Activated T-cell treated with anti-CD3 and anti-CD28 coated beads for 48 hours (primary cell): ENCODE measurements around the gene FNBP1.

ENCODE experiments used
- DNase-seq: peaks from one replicate; pipeline ENCODE4 v3.0.0-alpha.2; 2020; ENCODE audit warnings: low read depth

Gene FNBP1

DNA sequence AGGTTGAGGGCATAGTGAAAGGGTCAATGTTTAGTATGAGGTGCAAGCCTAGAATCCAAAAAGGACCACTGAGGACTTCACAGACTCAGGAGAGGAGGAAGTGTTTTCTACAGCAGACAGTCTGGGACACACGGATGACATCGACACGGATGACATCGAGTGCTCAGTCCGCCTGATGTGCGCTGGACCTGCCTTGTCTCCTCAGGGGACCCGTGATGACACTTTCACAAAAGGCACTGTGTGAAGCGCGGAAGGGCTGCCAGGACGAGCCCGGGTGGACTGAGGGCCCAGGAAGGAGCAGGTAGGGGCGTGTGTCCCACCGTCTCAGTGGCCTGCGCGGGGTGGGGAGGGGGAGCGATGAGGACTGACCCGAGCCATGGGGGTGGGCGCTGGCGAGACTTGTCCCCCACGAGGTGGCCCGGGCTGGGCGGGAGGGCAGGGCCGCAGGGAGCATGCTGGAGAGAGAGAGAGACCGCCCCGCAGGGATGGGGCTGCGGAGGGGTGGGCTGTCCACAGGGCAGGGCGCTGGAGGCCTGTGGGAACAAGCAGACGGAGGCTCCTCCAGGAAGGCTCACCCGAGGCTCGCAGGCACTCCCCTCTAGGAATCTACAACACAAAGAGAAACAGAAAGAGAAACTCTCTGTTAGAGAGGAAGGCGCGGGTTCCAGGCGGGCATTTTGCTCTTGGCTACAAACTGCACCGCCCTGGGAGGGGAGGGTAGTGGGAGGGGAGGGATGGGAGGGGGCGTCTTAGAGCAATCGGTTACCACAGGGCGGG lies 152.9 kb downstream of the FNBP1 start:
- DNase-seq, result peak; percentile 71

DNA sequence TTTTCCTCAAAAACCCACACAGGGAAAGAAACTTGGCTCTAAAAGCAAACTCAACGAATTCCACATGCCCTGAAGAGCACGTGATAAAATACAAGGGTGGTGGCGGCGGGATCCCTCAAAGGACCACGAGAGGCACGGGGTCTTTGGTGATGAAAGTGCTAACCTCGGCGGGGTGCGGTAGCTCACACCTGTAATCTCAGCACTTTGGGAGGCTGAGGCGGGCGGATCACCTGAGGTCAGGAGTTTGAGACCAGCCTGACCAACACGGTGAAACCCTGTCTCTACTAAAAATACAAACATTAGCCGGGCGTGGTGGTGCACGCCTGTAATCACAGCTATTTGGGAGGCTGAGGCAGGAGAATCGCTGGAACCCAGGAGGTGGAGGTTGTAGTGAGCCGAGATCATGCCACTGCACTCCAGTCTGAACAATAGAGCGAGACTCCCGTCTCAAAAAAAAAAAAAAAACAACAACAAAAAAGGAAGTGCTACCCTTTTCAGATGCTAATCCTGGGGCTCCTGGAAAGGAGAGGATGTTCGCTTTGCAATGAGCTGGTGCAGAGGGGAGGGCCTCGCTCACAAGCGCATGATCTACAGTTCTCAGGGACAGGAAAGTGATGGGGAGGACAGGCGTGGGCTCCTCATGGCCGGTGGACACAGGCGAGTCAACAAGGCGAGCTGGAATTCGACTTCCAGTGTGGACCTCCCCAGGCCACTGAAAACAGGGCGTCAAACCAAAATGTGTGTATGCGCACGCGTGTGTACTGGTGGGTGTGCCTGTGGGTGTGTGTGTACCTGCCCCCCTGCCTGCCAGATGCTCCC lies 153.7 kb downstream of the FNBP1 start:
- DNase-seq, result no peak

DNA sequence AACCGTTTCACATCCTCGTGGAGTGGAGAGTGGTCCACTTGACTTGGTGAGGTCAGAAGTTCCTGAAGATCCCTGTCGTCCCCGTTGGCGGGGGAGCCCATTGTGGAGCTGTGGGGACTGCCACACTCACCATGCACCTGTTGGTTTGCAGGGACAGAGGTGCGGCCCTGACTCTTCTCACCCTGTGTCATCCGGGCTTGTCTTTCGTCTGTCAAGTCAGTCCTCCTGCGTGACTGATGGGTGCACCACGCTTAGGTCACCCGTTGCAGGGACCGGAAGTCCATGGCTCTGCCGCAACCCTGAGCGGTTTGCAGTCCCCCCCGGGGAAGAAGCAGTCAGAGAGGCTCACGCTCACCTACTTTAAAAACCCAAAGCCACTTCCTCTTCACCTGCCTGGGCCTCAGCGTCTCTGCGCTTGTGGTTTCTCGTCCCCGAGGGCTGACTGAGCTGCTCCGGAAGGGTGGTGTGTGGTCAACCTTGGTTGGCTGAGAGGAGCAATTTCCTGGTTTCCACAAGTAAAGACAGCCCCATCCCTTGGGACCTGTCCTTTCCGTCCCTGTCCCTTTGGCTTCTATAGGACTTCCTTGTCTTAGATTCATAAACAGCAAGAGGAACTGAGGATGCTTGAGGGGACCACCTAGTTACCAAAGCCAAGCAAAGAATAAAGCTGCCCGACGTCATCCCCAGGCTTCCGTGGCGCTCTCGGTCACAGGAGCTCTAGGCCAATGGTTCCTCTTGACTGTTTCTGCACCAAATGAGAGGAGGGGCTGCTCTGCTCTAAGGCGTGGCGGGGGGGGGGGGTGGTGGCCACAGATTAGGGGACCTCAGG lies 154.5 kb downstream of the FNBP1 start:
- DNase-seq, result peak; percentile 90

DNA sequence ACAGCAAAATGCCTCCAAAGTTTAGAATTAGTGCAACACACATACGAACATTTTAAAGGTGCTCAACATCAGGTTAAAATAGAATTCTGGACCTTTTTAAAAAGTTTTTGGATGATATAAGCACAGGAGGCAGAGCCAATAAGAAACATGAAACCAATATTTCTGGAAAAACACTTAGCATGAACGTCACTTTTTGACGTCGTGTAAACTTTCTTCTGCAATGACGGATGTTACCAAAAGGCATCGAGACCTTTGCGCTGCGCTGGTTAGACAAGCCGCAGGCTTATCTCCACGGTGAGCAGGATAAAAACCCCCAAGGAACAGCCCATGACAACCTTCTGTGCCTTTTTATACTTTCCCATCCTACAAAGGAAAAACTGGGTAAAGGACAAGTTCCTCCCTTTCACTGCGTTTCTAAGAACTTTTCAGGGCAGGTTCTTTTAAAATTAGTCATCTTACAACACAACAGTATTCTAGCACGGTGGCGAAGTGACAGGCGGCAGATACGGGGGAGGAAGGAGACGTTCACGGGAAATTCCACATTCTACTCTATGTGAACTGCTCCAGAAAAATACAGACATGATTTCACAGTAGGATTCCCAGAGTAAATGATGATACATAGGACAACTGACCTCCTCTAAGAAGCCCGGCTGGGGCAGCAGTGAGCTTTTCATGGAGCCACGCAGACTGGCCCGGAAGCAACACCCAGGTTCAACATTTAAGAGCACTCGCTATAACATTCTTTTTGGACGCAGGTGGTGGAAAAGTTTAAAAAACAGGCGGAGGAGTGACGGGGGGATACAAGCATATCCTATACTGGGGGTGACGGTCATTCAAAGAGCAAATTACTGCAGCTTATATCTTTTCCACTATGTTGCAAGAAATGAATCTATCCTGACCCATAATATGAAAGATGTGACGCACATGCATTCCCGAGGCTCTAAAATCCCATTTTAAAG lies 155.4 kb downstream of the FNBP1 start:
- no peak for DNase-seq

DNA sequence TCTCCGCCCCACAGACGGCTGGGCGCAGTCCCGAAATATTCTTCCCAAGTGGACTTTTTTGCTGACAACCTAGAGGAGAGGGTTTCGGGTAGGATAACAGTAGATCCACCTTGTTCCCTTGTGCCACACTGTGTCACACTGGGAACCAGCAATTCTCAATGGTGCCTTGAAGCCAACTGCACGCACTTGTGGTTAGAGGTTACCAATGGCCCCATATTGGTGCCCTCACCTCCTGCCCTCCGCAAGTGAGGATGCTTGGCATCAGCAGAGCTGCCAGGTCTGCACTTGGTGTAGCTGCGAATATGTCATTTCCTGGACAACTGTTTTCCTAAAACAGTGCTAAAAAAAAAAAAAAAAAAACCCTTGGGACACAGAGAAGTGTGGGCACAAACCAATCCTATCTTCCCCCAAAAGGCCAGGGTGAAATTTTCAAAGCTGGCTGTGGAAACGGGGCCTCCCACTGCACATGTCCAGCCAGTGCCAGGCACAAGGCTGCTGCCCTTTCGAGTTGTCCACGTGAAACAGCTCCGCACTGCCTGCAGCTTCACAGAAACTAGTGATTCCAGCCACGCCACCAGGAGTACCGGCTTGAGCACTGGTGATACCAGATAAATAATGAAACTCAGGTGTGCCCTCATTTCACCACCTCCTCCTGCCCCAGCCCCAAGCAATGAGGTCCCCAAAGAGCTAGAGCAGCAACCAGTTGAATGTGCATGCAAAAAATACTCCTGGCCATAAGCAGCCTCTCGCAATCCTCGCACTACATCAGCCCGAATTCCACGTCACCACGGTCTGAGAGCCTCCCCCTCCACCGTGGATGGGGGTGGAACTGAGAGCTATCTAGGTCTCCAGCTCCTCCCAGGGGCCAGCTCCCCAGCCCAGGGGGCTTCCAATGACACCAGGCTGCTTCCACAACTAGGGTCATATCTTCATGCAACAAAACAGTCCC lies 156.5 kb downstream of the FNBP1 start:
- DNase-seq, result peak; percentile 57

DNA sequence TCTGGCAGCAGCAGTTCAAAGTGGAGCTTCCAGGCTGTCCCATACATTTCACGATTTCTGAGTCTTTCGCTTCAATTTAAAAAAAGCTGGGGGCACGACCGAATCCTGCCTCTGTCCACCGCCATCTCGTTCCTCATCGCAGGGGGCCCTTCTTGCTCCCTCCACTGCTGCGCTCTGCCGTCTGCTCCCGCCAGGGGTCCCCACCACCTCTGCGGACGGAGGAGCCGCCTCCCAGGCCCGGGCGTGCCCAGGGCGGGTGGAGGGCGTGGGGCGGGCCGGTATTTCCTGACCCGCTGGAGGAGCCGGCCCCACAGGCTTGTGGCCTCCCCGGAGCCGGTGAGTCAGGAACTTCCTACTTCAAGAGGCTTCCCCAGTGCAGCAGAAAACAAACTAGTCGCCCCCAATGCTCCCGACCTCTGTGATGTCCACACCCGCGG lies 157.3 kb downstream of the FNBP1 start:
- DNase-seq, result peak; percentile 94

DNA sequence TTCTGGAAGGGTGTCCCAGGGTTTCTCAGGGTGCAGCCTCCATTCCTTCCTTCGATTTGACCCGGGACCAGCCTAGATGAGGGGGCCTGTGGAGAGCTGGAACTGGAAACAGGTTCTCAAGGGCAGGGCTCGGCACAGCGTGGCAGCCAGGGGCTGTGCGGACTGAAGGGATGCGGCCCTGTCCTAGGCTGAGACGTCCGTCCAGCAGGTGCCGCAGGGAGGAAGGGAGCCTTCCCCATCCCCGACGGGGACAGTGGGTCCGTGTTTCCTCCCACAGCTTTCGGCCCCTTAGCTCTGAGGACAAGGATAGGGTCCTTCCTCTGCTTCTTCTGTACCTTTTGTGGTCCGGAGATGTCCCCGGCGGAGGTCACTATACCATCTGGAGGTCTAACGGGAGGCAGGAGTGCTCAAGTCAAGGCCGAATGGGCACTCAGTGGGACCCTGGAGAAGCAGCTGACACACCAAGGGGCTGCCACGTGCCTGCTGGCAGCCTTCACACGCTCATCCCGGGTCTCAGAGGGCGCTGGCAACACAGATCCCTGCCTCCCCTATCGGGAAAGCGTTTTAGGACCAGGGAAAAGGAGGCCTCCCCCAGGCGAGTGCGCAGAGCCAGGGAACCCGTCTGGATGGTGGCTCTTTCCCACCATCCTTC lies 157.8 kb downstream of the FNBP1 start:
- DNase-seq, result peak; percentile 41

DNA sequence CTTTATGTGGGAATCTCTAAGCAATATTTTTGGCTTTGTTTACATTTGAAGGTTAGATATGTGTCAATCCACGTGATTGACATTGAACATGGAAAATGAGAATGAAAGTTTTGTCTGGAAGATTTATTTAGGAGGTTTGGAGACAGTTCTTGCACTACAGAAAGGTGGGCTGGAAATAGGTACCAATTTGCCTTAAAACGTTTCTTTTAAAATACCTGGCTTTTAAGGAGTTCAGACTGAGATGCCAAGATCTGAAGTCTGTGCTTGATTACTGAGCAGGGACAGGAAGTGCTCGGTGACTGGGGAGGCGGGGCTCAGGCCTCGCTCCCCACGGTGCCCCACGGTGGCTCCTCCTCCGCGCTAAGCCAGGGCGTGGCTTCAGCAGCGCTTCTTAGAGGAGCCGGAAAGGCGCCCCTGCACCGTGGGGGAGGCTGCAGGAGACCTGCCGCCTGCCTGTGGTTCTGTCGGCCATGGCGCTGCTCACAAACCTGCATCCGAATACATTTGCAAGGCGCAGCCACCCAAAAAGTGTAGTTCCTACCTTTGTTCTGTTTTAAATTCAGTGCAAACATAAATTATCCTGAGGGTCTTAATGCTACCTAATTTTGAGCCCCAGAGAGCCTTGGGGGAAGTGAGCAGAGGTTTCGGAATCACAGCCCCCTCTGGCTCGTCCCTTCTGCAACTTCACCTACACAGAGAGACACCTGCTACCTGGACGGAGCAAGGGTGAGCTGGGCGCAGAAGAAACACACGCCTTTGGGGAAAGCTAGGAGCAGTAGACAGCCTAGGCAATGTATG lies 158.6 kb downstream of the FNBP1 start:
- peak; percentile 96 for DNase-seq

DNA sequence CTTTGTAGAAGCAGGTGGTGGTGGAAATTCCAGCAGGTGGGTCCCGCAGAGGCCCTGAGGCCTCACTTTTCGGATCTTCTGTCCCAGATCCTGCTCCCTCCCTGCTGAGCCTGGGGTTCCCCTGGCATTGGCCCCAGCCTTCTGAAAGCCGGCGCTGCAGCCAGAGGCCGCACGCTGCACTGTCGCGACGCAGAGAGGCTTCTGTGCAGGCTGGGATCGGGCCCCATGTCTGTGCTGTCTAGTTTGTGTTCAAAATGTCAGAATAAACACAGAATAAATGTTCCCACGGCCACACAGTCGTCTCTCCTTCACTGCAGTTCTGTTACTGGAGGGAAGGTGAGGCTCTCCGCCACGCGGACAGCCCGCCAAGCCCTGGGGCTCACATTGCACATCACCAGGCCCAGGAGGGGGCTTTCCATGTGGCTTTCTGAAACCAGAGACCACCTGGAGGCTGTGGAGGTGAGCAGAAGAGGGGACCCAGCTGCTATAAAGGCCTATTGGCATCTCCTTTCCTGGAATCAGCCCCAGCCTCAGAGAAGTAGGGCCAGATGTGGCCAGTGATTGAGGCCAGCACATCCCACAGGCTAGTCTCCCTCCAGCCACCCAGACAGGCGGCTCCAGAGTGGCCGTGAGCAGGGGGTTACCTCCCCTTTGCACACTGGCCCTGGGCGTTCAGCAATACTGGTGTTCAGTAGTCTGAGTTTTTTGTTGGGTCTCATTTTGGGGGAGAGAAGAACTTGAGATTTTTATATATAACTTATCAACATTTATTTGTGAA lies 161.3 kb downstream of the FNBP1 start:
- no peak for DNase-seq

DNA sequence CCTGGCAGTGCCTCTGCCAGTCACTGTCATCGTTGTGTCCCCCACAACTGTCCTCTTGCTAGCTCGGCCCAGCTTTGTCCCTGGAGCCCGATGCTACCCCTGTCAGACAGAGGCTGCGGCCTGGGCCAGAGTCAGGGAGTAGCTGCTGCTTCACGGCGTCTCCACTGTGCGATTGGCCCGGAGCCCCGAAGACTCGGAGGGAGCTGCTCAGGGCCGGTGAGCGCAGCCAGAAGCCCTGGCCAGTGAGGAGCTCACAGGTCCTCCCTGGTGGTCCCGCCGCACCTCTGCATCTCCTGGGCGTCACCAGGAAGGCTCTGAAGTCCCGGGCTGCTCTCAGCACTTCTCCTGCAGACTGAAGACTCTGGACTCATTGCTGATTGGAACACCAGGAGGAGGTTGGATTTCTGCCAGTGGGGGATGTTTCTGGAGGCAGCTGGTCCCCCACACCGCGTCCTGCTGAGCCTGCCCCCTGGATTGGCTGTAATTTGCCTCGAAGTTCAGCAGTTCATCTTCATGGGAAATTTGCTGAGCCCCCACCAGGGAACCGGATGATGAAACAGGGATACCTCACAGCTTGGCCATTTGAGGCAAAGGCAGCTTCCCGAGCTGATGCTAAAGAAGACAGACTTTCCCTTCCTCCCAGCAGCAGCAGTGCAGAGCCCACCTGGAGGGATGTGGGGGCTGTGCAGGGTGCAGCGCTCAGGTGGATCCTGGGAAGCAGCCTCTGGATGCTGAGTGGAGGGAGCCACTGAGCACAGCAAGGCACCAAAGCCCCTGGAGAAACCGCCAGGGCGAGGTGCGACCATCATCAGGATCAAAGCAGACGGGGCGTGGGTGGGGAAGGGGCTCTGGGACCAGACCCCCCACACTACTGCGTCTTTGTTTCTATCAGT lies 162.1 kb downstream of the FNBP1 start:
- DNase-seq, result no peak

DNA sequence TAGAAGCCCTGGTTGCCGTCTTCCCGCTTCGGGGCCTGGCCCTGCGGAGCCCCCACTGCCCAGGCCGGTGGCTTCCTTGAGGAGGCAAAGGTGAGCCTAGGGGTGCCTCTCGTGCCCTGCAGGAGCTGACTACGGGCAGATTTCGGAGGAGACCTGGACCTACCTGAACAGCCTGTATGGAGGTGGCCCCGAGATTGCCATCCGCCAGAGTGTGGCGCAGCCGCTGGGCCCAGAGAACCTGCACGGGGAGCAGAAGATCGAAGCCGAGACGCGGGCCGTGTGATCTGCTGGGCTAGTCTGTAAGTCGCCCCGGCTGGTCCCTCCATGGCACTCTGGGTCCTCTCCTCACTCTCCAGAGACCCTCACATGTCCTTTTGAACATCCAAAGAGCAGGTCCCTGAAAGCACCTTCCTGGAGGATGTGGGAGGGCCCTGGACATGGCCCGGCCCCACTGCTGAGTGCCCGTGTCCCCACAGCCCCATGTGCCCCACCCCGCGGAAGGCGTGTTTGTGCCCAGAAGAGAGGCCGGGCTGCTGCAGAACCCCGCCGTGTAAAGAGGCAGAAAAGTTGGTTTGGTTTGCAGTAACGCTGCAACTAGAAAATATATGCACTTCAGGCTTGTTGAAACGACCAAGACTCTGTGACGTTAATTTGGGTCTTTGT lies 162.9 kb downstream of the FNBP1 start:
- no peak for DNase-seq

DNA sequence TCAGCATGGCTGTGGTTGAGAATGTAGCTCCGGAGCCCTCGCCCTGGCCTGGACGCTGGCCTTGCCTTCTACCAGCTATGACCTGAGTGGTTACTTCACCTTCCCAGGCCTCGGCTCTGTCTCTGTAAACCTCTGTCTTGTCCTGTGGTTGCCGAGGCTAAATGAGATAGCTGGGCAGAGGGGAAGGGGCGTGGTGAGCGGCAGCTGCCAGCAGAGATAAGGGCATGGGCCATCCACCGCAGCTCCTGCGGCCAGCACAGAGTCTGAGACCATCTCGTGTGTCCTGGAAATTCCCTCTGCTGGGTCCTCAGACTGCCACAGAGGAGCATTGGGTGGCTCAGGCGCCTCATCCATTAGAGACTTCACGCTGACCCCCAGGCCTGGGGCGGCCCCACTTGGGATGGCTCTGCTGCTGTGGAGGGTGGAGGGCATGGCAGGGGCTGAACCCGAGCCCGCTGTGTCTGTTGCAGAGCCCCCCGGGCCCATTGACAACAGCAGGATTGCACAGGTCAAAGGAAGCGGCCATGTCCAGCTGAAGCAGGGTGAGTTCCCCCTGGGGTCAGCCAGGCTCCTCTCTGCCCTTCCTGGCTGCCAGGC lies 163.8 kb downstream of the FNBP1 start:
- no peak for DNase-seq

DNA sequence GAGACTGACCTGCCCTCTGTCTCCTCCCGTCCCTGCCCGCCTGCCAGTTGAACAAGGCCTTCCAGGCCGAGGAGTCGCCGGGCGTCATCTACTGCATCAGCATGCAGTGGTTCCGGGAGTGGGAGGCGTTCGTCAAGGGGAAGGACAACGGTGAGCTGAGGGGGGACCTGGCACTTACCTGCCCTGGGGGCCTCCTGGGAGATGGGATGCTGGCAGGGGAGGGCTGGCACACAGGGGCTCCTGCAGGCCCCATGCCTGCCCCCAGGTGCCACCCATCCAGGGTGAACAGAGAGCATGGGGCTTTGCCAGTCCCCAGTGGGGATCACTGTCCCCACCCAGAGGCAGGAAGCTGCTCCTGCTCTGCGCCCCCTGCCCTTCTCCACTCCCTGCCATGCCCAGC lies 164.7 kb downstream of the FNBP1 start:
- DNase-seq, result no peak

DNA sequence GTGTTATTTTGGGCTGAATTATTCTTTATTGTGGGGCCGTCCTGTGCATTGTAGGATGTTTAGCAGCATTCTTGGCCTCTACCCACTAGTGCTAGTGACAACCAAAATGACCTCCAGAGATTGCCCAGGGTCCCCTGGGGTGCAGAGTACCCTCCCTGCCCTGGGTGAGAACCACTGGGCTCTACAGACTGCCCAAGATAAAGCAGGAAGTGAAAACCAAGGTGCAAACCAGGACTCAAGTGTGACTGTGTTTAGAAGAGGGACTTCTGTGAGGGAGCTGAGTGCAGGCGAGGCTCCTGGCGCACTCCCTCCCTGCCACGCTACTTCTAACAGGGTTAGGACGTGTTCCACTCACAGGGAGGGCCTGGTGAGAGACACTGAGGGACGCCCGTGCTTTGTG lies 166.2 kb downstream of the FNBP1 start:
- DNase-seq, result no peak

DNA sequence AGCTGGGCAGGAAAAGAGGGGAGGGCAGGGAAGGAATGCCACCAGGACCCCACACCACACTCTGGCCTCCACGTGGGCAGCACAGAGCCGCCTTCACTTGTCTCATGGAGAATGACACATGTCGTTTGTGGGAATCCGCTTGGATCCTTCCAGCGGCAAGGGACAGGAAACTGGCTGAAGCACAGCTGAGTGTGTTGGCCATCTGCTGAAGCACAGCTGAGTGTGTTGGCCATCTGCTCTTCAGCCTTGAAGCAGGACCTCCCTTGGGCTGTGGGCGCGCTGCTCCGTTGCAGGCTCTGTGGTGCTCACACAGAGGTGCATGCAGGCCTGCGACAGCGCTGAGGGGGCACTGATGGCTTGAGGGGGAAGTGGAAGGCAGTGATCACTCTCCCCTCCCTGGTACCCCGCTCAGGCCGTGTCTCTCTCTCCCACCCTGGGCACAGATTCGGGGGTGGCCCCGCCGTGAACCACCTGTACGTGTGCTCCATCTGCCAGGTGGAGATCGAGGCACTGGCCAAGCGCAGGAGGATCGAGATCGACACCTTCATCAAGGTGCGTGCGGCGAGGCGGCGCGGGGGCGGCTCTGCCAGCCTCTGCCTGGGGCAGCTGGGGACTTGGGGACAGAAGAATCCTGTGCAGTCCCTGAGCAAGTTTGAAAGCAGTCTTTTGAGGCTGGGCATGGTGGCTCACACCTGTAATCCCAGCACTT lies 167.1 kb downstream of the FNBP1 start:
- no peak for DNase-seq
